Measurements from ENCODE around the gene MEGF11.
"Not testable (repeated sequence)": the region's sequence is repeated elsewhere in the genome, so short reads cannot be mapped to it uniquely, and the experiment has no call there.

The MEGF11 gene

DNA sequence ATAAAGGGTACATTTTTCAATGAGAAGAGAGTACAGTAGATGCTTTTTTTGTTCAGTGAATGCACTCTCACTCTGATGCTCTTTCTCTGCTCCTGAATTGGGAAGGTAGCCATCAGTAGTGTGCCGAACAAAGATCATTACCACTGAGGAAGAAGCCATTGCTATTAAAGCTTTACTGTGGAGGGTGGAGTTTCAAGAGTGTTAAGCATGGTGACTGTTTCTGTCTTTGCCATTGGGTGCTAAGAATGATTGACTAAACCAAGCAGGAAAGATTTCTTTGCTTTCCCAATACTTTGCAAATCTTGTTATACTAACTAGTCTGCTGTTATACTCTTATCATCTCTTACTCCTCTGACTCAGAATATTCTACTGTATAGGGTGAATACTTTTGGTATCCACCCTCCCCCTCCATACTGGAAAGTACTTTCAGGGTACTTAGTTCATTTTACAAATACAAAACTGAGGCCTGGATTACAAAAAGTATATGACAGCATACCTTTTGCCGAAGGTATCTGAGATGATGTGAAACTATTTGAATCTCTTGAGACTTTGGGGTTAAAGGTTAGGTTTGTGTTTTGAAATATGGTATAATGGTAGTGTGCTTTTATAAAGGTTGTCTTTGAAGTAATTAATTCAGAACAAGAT is 382.5 kb downstream of the MEGF11 start:
- TF ChIP-seq, protein P1, sequence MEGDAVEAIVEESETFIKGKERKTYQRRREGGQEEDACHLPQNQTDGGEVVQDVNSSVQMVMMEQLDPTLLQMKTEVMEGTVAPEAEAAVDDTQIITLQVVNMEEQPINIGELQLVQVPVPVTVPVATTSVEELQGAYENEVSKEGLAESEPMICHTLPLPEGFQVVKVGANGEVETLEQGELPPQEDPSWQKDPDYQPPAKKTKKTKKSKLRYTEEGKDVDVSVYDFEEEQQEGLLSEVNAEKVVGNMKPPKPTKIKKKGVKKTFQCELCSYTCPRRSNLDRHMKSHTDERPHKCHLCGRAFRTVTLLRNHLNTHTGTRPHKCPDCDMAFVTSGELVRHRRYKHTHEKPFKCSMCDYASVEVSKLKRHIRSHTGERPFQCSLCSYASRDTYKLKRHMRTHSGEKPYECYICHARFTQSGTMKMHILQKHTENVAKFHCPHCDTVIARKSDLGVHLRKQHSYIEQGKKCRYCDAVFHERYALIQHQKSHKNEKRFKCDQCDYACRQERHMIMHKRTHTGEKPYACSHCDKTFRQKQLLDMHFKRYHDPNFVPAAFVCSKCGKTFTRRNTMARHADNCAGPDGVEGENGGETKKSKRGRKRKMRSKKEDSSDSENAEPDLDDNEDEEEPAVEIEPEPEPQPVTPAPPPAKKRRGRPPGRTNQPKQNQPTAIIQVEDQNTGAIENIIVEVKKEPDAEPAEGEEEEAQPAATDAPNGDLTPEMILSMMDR (IDR thresholded peaks at IDR 0.05; ENCODE audit: unreplicated experiment in 3 of 3): no peak
- peaks cover 14% of the 10 kb centered on the region for H3K36me3 Mint-ChIP-seq (ENCODE audit: low read depth)
- no peaks in the 10 kb centered on the region for H3K9me3 Mint-ChIP-seq
- peak overlapping the region; percentile 98 to 100 (median 99) for H3K27ac Mint-ChIP-seq
- peaks cover 23% of the 10 kb centered on the region for H3K4me1 Mint-ChIP-seq
- no peaks in the 10 kb centered on the region for H3K27me3 Mint-ChIP-seq (ENCODE audit: low read depth)
- H3K4me3 Mint-ChIP-seq: peak overlapping the region; percentile 98 to 99 (median 98)

DNA sequence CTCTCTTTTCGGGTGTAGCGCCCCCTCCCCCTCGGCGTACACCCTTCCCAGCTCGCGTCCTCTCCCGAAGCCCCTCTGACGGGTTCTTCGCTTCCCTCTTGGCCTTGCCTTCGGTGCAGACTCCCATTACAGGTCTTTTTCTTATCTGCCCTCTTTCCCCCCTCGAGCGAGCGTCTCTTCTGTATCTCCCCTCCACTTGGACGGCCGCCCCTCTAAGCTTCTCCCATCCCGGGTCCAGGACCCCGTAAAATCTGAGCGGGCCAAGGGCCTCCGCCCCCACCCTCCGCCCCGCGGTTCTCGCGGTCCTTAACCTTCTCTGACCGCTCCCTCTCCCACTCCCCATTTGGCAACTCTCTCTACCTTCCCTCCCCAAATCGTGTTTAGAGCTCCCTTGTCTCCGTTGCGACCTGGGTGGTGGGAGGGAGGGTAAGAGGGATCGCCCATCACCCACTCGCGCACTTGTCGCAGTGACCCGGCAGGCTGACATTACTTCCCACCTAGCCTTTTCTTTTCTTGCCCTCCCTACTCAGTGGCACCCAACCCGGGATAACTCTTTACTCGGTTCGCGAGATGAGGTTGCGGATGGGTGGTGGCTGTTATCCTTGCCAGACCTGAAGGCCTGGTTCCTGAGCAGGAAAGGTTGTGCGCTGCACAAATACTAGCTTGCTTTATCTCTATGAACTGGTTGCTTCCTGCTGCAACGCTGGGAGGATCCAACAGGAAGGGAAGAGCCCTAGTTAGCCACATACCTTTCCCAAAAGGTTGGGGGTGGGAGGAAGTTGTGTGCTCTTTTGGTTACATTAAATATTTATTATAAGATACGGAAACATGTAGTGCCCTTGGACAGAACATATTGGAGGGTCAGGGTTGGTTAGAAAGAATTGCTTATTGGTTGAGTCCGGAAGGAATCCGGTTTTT is 383.3 kb downstream of the MEGF11 start:
- peaks cover 8% of the 10 kb centered on the region for H3K36me3 Mint-ChIP-seq (ENCODE audit: low read depth)
- H3K4me3 Mint-ChIP-seq: peak overlapping the region; percentile 98 to 99 (median 98)
- no peaks in the 10 kb centered on the region for H3K9me3 Mint-ChIP-seq
- peaks cover 18% of the 10 kb centered on the region for H3K4me1 Mint-ChIP-seq
- no peaks in the 10 kb centered on the region for H3K27me3 Mint-ChIP-seq (ENCODE audit: low read depth)
- peak overlapping the region; percentile 98 to 100 (median 99) for H3K27ac Mint-ChIP-seq
- TF ChIP-seq, protein P1 (IDR thresholded peaks at IDR 0.05; ENCODE audit: unreplicated experiment in 3 of 3): no peak

DNA sequence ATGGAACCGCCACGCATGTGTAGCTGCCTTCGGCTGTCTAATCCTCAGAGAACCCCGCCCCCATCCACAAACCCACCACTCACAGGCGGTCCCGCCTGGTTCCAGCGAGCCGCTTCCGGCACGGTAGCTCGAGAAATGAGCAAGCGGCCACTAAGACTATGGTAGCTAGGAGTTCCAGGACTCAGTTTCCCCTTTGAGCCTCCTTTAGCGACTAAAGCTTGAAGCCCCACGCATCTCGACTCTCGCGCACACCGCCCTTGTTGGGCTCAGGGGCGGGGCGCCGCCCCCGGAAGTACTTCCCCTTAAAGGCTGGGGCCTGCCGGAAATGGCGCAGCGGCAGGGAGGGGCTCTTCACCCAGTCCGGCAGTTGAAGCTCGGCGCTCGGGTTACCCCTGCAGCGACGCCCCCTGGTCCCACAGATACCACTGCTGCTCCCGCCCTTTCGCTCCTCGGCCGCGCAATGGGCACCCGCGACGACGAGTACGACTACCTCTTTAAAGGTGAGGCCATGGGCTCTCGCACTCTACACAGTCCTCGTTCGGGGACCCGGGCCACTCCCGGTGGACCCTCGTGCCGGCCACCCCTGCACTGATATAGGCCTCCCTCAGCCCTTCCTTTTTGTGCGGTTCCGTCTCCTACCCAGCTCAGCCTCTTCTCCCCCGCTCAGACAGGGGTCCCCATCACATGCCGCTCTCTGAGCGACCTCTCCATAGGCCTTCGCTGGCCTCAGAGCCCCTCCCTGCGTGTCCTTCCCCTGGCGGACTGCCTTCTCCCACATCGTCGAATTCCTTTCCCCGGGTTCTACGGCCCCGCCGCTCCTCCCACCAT is 384.2 kb downstream of the MEGF11 start, which contains the start of gene RAB11A:
RAB11A (plus strand) TSS at position 366 of the 828 bp plus-strand sequence; CDS start at position 461, 95 bp downstream.
- no peaks in the 10 kb centered on the region for H3K9me3 Mint-ChIP-seq
- TF ChIP-seq, protein P1 (IDR thresholded peaks at IDR 0.05; ENCODE audit: unreplicated experiment in 3 of 3): peak in 2 of 3 experiments; percentile 21 to 43
- H3K27ac Mint-ChIP-seq: peak within 1 kb of the TSS; percentile 98 to 100 (median 99)
- H3K4me3 Mint-ChIP-seq: peak within 1 kb of the TSS; percentile 98 to 99 (median 98)
- H3K36me3 Mint-ChIP-seq (ENCODE audit: low read depth): peaks cover 5% of the 10 kb centered on the region
- no peaks in the 10 kb centered on the region for H3K27me3 Mint-ChIP-seq (ENCODE audit: low read depth)
- peaks cover 18% of the 10 kb centered on the region for H3K4me1 Mint-ChIP-seq

DNA sequence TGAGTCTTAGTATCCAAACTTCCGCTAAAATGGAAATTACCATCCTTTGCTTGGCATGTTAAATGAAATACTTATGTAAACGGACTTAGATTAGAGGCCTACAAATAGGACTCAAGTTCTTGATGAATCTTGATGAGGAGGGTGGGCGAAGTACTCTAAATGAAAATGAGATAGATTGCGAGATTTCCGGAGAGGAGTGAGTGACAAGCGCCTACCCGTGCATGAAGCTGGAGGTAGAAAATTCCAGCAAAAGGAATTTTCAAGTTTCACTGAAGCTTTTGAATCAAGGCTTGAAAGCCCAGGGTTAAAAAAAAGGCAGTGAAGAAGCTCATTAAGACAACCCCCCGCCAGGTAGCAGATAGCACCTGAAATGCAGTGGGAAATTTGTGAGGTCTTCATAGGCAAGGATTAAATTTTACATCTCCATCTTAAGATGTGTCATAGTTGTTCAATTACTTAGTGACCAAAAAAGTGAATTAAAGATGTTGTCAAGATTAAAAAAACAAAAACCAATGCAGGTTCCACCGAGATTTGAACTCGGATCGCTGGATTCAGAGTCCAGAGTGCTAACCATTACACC is 384.9 kb downstream of the MEGF11 start:
- no peaks in the 10 kb centered on the region for H3K9me3 Mint-ChIP-seq
- H3K27ac Mint-ChIP-seq: peak overlapping the region; percentile 98 to 100 (median 99)
- H3K4me1 Mint-ChIP-seq: peaks cover 18% of the 10 kb centered on the region
- peaks cover 4% of the 10 kb centered on the region for H3K36me3 Mint-ChIP-seq (ENCODE audit: low read depth)
- H3K4me3 Mint-ChIP-seq: peak overlapping the region; percentile 98 to 99 (median 98)
- TF ChIP-seq, protein P1 (IDR thresholded peaks at IDR 0.05; ENCODE audit: unreplicated experiment in 3 of 3): no peak
- H3K27me3 Mint-ChIP-seq (ENCODE audit: low read depth): no peaks in the 10 kb centered on the region

DNA sequence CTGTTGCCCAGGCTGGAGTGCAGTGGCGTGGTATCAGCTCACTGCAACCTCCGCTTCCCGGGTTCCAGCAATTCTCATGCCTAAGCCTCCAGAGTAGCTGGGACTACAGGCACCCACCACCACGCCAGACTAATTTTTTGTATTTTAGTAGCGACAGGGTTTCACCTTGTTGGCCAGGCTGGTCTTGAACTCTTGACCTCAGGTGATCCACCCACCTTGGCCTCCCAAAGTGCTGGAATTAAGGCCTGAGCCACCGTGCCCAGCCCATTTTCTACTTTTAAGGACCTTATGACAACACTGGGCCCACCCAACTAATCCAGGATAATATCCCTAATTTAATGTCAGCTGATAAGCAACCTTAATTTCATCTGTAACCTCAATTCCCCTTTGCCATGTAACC is 385.6 kb downstream of the MEGF11 start:
- not testable (repeated sequence) for H3K9me3 Mint-ChIP-seq; H3K36me3 Mint-ChIP-seq (ENCODE audit: low read depth); H3K27me3 Mint-ChIP-seq (ENCODE audit: low read depth)
- peak overlapping the region; percentile 98 to 99 (median 98) for H3K4me3 Mint-ChIP-seq
- peaks cover 16% of the 10 kb centered on the region for H3K4me1 Mint-ChIP-seq
- peak overlapping the region in 2 of 3 experiments; percentile 45 to 99 for H3K27ac Mint-ChIP-seq
